Amniotic stem cell (primary cell): Measurements from ENCODE around the gene MRPL43.

ENCODE experiments used
- DNase-seq: peaks from one replicate; lab custom pipeline; 2025; lab: John Stamatoyannopoulos, UW

The MRPL43 gene

GRCh38 chr10:101019440-101019703 lies 32.1 kb upstream of the MRPL43 start:
- no peak for DNase-seq

- peak; percentile 76 for DNase-seq
Measured at GRCh38 chr10:101018600-101019439, 31.5 kb upstream of the MRPL43 start.

GRCh38 chr10:101018118-101018599 lies 30.9 kb upstream of the MRPL43 start:
- no peak for DNase-seq

GRCh38 chr10:101016814-101017213 lies 29.5 kb upstream of the MRPL43 start:
- DNase-seq = no peak

- DNase-seq = no peak
Measured at GRCh38 chr10:101015582-101015973, 28.3 kb upstream of the MRPL43 start.

GRCh38 chr10:101014966-101015581 lies 27.8 kb upstream of the MRPL43 start:
- DNase-seq = peak; percentile 70

GRCh38 chr10:101014230-101014884 lies 27.1 kb upstream of the MRPL43 start:
- DNase-seq = peak; percentile 51

GRCh38 chr10:101013365-101013825 lies 26.1 kb upstream of the MRPL43 start:
- no peak for DNase-seq

- peak; percentile 91 for DNase-seq
Measured at GRCh38 chr10:101012525-101013364, 25.4 kb upstream of the MRPL43 start.

GRCh38 chr10:101011517-101012423 lies 24.5 kb upstream of the MRPL43 start:
- no peak for DNase-seq

GRCh38 chr10:101010329-101010728 lies 23.0 kb upstream of the MRPL43 start:
- no peak for DNase-seq

GRCh38 chr10:101008823-101009423 lies 21.6 kb upstream of the MRPL43 start:
- DNase-seq = no peak

GRCh38 chr10:101007915-101008822 lies 20.9 kb upstream of the MRPL43 start:
- DNase-seq = no peak

- no peak for DNase-seq
Measured at GRCh38 chr10:101007099-101007711, 19.9 kb upstream of the MRPL43 start.

GRCh38 chr10:101006593-101007098 lies 19.3 kb upstream of the MRPL43 start:
- DNase-seq = no peak

GRCh38 chr10:101005869-101006567 lies 18.7 kb upstream of the MRPL43 start:
- no peak for DNase-seq

- no peak for DNase-seq
Measured at GRCh38 chr10:101005361-101005760, 18.1 kb upstream of the MRPL43 start.

- DNase-seq = no peak
Measured at GRCh38 chr10:101003639-101004206, 16.4 kb upstream of the MRPL43 start.
